Uterus (tissue), 4 donors: Measurements from ENCODE around the gene CRK. TPM values are rescaled to one million over a fixed set of nuclear protein-coding genes. Genes with fewer than 3 reads are reported as not detected.

ENCODE experiments used
- DNase-seq, 2 donors: peaks; one replicate each; pipeline ENCODE4 v3.0.0-alpha.2; 2019 to 2020
- H3K27ac ChIP-seq, 2 donors: fragments of 200-600 bp; sonication (generic); 1 replicate in 1 of 2; 2 replicates in 1 of 2; pipeline ENCODE4 v1.5.1; 2016 to 2018
- H3K27me3 ChIP-seq, 2 donors: fragments of 200-600 bp; sonication (generic); one replicate each; pipeline ENCODE4 v1.5.1; 2018 to 2019; ENCODE audit warnings: control low read depth in 1 of 2
- H3K36me3 ChIP-seq, 2 donors: fragments of 200-600 bp; sonication (generic); one replicate each; pipeline ENCODE4 v1.5.1; 2019; ENCODE audit warnings: control low read depth in 1 of 2
- H3K4me1 ChIP-seq, 2 donors: fragments of 200-600 bp; sonication (generic); one replicate each; pipeline ENCODE4 v1.5.1; 2018 to 2019; ENCODE audit warnings: control low read depth in 1 of 2
- H3K4me3 ChIP-seq, 2 donors: fragments of 200-600 bp; sonication (generic); 1 replicate in 1 of 2; 2 replicates in 1 of 2; pipeline ENCODE4 v1.5.1; 2018 to 2019; ENCODE audit warnings: mild to moderate bottlenecking in 1 of 2
- H3K9me3 ChIP-seq, 2 donors: fragments of 200-600 bp; sonication (generic); one replicate each; pipeline ENCODE4 v1.5.1; 2019; ENCODE audit warnings: control low read depth in 1 of 2
- POLR2A ChIP-seq, 2 donors: fragments of 450-650 bp; IDR thresholded peaks; one replicate each; pipeline ENCODE4 v1.6.1; 2016; ENCODE audit warnings: antibody characterized with exemption in 2 of 2, mild to moderate bottlenecking in 1 of 2, moderate library complexity in 1 of 2
- intact Hi-C: fragments of 100-400 bp; cut with DNase I; formaldehyde crosslinking; loops from one replicate; pipeline ENCODE4 v1.15.1; 2023; ENCODE audit warnings: low total_unique reads
- total RNA-seq, 4 donors: library from RNA; depleted of rRNA in 3 of 4; stranded (reverse); fragments of >200 nt in 3 of 4; gene quantifications; one replicate each; pipeline versions ENCODE4 v1.1.0 to v1.2.4, GENCODE V29; 2014 to 2023
- TF ChIP-seq, protein P1 (sequence below), 4 experiments: fragments of 200-600 bp in 2 of 4; fragments of 450-650 bp in 2 of 4; sonication (generic) in 2 of 4; IDR thresholded peaks; one replicate each; pipeline ENCODE4 v1.5.1; 2016 to 2019; ENCODE audit warnings: antibody characterized with exemption in 4 of 4, mild to moderate bottlenecking in 2 of 4, moderate library complexity in 1 of 4
- donor health status: DM: yes; HTN: yes; CAD: no.

Gene CRK
- total RNA-seq, 4 donors from 2014 or later, result 34.6 to 118 (median 57.3) TPM

DNA sequence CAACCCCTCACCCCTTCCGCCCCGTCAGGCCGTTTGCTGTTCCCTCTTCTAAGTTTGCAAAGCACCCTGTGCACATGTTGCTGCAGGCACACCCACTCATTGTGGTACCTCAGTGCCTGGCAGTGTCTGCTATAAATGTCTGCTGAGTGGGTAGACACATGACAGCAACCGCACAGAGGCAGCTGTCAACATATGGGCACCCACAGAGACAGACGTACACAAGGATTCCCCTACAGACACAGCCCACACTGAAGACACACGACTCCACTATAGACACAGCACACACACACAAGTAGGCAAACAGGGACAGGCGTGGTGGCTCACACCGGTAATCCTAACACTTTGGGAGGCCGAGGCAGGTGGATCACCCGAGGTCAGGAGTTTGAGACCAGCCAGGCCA, 17.8 kb upstream of the CRK start:
- Histone ChIP-seq H3K4me3 (no peak overlapping the region), H3K36me3 (no peaks in the 10 kb centered on the region), H3K9me3 (no peaks in the 10 kb centered on the region), H3K4me1 (no peaks in the 10 kb centered on the region), H3K27me3 (no peaks in the 10 kb centered on the region), H3K27ac (no peak overlapping the region)
- intact Hi-C loops, result no loop called here
- no peak for TF ChIP-seq POLR2A (IDR thresholded peaks at IDR 0.05)
- TF ChIP-seq, protein P1, sequence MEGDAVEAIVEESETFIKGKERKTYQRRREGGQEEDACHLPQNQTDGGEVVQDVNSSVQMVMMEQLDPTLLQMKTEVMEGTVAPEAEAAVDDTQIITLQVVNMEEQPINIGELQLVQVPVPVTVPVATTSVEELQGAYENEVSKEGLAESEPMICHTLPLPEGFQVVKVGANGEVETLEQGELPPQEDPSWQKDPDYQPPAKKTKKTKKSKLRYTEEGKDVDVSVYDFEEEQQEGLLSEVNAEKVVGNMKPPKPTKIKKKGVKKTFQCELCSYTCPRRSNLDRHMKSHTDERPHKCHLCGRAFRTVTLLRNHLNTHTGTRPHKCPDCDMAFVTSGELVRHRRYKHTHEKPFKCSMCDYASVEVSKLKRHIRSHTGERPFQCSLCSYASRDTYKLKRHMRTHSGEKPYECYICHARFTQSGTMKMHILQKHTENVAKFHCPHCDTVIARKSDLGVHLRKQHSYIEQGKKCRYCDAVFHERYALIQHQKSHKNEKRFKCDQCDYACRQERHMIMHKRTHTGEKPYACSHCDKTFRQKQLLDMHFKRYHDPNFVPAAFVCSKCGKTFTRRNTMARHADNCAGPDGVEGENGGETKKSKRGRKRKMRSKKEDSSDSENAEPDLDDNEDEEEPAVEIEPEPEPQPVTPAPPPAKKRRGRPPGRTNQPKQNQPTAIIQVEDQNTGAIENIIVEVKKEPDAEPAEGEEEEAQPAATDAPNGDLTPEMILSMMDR (IDR thresholded peaks at IDR 0.05), result no peak
- DNase-seq, result no peak

DNA sequence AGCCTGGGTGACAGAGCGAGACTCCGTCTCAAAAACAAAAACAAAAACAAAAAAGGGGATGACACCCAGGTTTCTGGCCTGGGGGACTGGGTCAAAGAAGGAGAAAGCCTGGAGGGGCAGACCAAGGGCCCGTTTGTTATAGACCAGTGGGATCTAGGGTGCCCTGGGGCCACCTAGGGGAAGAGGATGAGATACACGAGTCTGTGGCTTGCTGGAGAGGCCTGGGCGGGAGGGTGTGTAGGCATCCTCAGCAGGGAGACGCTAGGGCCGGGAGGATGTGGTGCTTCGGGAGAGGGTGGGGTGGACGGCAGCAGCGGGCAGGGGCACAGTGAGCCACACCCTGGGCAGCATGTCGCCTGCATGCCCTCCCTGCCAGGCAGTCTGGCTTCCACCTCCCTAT, 17.1 kb upstream of the CRK start:
- H3K4me1 ChIP-seq, result no peaks in the 10 kb centered on the region
- DNase-seq, result no peak

DNA sequence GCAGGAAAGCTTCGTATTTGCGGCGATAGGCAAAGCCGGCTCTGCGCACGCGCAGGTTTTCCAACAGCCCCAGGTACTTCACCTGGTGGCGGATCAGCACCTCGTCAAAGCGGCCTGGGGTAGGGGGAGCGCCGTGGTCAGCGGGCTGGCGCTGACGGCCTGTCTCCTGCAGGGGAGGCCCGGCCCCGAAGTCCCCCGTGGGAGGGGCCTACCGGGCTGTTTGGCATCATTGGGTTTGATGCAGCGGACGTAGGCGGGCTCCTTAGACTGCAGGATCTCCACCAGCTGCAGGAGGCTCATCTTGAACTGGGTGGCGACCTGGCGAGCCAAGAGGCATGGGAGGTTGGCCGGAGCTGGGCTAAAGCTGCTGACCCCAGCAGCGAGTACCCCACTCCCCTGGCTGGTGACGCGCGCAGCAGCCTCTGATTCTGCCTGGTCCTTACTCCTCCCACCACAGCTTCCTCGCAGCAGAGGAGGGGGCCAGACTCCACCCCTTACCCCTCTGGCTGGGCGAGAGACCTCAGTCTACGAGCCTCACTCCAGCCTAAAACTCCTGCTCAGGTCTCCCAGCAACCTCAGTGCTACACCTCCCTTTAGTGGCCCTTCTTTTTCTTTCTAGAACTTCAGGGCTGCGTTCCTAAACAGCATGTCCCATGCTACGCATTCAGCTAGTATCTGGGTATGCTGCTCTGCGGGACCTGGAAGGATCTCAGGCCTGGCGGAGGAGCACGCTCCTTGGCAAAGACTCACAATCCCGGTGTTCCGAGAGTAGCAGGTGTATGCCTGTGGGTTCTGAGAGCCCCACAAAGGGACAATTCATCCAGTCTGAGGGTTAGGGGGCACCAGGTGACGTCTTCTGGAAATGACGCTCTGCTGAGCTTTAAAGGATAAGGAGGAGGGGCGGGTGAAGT, 16.1 kb upstream of the CRK start:
- no peaks in the 10 kb centered on the region for H3K36me3 ChIP-seq
- no peaks in the 10 kb centered on the region for H3K4me1 ChIP-seq
- TF ChIP-seq, protein P1 (IDR thresholded peaks at IDR 0.05), result no peak
- no peak for TF ChIP-seq POLR2A (IDR thresholded peaks at IDR 0.05)
- no peaks in the 10 kb centered on the region for H3K27me3 ChIP-seq
- intact Hi-C loops, result no loop called here
- H3K27ac ChIP-seq, result no peak overlapping the region
- no peak overlapping the region for H3K4me3 ChIP-seq
- H3K9me3 ChIP-seq, result no peaks in the 10 kb centered on the region
- no peak for DNase-seq

More for the DNA sequence above, 17.1 kb upstream of the CRK start:
- Histone ChIP-seq H3K4me3 (no peak overlapping the region), H3K36me3 (no peaks in the 10 kb centered on the region), H3K27ac (no peak overlapping the region), H3K9me3 (no peaks in the 10 kb centered on the region), H3K27me3 (no peaks in the 10 kb centered on the region)
- no peak for TF ChIP-seq POLR2A (IDR thresholded peaks at IDR 0.05)
- TF ChIP-seq, protein P1 (IDR thresholded peaks at IDR 0.05), result no peak
- intact Hi-C loops, result no loop called here

DNA sequence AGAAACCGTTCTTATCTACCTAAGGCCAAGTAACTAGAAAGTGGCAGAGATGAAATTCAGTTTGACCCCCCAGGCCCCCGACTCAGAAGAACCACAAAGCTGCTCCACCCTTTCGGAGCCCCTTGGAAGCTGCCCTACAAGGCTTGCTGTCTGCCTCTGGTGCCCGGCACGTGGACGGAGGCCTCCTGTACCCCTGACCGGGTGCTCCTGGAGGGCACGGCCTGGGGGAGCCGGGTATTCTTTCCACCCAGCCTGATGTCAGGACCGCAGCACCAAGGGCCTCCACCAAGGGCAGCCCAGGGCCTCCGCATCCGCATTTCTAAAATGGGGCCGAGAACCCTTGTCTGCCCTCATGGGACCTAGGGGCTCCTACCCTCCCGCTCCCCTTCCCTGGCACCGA, 15.5 kb upstream of the CRK start:
- intact Hi-C loops, result no loop called here
- Histone ChIP-seq H3K27me3 (no peaks in the 10 kb centered on the region), H3K27ac (no peak overlapping the region), H3K9me3 (no peaks in the 10 kb centered on the region), H3K4me1 (no peaks in the 10 kb centered on the region), H3K36me3 (no peaks in the 10 kb centered on the region), H3K4me3 (no peak overlapping the region)
- no peak for DNase-seq
- TF ChIP-seq, protein P1 (IDR thresholded peaks at IDR 0.05), result no peak
- TF ChIP-seq POLR2A (IDR thresholded peaks at IDR 0.05), result no peak

DNA sequence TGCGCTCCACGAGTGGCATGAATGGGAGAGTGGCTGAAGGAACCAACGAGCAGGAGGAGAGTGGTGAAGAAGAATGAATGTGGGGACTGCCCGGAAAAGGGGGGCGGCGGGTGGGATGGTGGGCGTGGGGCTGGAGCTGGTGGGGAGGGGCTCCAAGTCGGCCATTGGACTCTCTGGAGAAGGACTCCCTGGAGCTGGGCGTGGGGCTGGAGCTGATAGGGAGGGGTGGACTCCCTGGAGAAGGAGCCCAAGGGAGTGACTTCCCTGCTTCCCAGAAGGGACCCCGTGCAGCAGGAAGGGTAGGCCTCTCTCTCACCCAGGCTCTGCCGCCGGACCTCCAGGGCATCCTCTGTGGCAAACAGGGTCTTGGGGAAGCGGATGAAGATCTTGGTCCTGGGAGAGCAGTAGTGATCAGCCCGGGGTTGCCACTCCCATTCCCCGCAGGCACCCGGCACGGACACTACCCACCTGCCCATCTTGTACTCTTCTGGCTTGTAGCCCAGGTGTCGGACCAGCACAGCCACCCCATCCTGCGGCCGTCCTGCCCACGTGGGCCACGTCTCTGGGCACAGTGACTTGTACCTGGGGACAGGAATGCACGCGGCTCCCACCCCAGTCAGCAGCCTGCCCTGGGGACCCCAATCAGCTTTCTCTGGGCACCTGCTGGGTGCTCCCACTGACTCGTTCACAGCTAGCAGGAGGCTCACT, 14.9 kb upstream of the CRK start:
- TF ChIP-seq, protein P1 (IDR thresholded peaks at IDR 0.05), result no peak
- TF ChIP-seq POLR2A (IDR thresholded peaks at IDR 0.05), result no peak
- intact Hi-C loops, result no loop called here
- H3K27ac ChIP-seq, result no peak overlapping the region

More for the DNA sequence above, 14.9 kb upstream of the CRK start:
- no peaks in the 10 kb centered on the region for H3K36me3 ChIP-seq
- no peaks in the 10 kb centered on the region for H3K9me3 ChIP-seq
- no peaks in the 10 kb centered on the region for H3K4me1 ChIP-seq
- no peaks in the 10 kb centered on the region for H3K27me3 ChIP-seq
- DNase-seq, result no peak
- no peak overlapping the region for H3K4me3 ChIP-seq
